ENCODE data around the gene DTD2.

Gene DTD2

DNA sequence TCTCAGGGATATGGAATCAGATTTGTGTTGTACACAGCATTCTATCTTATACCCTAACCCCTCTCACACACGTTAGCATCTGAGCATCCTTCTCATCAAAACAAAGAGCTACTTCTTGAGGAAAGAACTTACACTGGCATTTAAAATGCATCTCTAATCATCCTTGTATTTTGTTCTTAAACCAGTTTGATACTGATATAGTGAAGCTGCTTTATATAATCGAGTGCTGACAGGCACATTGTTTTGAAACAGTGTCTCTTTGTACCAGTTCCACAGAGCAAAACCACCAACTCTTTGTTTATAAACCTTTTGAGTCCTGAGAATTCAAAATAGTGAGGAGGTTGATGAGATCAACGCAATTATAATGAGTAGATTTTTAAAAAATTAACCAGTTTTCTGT lies 21.7 kb upstream of the DTD2 start:
- no peak for ATAC-seq
- TF ChIP-seq CSDC2 (CRISPR knock-in tag; IDR thresholded peaks at IDR 0.05): no peak
- TF ChIP-seq SNAI2 (CRISPR knock-in tag; IDR thresholded peaks at IDR 0.05): no peak
- TF ChIP-seq ZNF565 (CRISPR knock-in tag; conservative IDR thresholded peaks at IDR 0.05; ENCODE audit: low read depth): no peak
- TF ChIP-seq, protein P1, sequence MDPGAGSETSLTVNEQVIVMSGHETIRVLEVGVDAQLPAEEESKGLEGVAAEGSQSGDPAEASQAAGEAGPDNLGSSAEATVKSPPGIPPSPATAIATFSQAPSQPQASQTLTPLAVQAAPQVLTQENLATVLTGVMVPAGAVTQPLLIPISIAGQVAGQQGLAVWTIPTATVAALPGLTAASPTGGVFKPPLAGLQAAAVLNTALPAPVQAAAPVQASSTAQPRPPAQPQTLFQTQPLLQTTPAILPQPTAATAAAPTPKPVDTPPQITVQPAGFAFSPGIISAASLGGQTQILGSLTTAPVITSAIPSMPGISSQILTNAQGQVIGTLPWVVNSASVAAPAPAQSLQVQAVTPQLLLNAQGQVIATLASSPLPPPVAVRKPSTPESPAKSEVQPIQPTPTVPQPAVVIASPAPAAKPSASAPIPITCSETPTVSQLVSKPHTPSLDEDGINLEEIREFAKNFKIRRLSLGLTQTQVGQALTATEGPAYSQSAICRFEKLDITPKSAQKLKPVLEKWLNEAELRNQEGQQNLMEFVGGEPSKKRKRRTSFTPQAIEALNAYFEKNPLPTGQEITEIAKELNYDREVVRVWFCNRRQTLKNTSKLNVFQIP (CRISPR knock-in tag; IDR thresholded peaks at IDR 0.05; ENCODE audit: borderline replicate concordance, low read depth): no peak
- TF ChIP-seq PPARA (CRISPR knock-in tag; IDR thresholded peaks at IDR 0.05; ENCODE audit: borderline replicate concordance): no peak
- TF ChIP-seq GLIS3 (CRISPR knock-in tag; IDR thresholded peaks at IDR 0.05): no peak
- TF ChIP-seq ZFP30 (CRISPR knock-in tag; IDR thresholded peaks at IDR 0.05): no peak
- TF ChIP-seq TCF4 (CRISPR knock-in tag; IDR thresholded peaks at IDR 0.05; ENCODE audit: borderline replicate concordance): no peak
- TF ChIP-seq ISL1 (CRISPR knock-in tag; IDR thresholded peaks at IDR 0.05): no peak
- TF ChIP-seq TOX (CRISPR knock-in tag; IDR thresholded peaks at IDR 0.05; ENCODE audit: borderline replicate concordance): no peak
- TF ChIP-seq RARB (CRISPR knock-in tag; IDR thresholded peaks at IDR 0.05): no peak
- TF ChIP-seq, protein P2, sequence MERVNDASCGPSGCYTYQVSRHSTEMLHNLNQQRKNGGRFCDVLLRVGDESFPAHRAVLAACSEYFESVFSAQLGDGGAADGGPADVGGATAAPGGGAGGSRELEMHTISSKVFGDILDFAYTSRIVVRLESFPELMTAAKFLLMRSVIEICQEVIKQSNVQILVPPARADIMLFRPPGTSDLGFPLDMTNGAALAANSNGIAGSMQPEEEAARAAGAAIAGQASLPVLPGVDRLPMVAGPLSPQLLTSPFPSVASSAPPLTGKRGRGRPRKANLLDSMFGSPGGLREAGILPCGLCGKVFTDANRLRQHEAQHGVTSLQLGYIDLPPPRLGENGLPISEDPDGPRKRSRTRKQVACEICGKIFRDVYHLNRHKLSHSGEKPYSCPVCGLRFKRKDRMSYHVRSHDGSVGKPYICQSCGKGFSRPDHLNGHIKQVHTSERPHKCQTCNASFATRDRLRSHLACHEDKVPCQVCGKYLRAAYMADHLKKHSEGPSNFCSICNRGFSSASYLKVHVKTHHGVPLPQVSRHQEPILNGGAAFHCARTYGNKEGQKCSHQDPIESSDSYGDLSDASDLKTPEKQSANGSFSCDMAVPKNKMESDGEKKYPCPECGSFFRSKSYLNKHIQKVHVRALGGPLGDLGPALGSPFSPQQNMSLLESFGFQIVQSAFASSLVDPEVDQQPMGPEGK (CRISPR knock-in tag; IDR thresholded peaks at IDR 0.05; ENCODE audit: borderline replicate concordance): no peak
- TF ChIP-seq, protein P3, sequence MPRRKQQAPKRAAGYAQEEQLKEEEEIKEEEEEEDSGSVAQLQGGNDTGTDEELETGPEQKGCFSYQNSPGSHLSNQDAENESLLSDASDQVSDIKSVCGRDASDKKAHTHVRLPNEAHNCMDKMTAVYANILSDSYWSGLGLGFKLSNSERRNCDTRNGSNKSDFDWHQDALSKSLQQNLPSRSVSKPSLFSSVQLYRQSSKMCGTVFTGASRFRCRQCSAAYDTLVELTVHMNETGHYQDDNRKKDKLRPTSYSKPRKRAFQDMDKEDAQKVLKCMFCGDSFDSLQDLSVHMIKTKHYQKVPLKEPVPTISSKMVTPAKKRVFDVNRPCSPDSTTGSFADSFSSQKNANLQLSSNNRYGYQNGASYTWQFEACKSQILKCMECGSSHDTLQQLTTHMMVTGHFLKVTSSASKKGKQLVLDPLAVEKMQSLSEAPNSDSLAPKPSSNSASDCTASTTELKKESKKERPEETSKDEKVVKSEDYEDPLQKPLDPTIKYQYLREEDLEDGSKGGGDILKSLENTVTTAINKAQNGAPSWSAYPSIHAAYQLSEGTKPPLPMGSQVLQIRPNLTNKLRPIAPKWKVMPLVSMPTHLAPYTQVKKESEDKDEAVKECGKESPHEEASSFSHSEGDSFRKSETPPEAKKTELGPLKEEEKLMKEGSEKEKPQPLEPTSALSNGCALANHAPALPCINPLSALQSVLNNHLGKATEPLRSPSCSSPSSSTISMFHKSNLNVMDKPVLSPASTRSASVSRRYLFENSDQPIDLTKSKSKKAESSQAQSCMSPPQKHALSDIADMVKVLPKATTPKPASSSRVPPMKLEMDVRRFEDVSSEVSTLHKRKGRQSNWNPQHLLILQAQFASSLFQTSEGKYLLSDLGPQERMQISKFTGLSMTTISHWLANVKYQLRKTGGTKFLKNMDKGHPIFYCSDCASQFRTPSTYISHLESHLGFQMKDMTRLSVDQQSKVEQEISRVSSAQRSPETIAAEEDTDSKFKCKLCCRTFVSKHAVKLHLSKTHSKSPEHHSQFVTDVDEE (CRISPR knock-in tag; IDR thresholded peaks at IDR 0.05): no peak

DNA sequence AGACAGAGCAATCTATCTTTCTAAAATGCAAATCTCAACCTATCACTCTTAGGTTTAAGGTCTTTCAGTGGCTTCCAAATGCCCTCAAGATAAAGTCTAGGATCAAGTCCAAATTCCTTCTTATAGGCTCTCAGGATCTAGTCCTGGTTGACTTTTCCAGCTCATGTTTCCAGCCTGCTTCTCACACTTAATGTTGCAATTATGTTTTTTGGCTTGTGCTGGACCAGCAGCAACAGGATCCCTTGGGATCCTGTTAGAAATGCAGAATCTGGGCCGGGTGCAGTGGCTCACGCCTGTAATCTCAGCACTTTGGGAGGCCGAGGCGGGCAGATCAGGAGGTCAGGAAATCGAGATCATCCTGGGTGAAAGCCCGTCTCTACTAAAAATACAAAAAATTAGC lies 19.9 kb upstream of the DTD2 start:
- TF ChIP-seq GLIS3 (CRISPR knock-in tag; IDR thresholded peaks at IDR 0.05) (no peak), BACH2 (CRISPR knock-in tag; IDR thresholded peaks at IDR 0.05; ENCODE audit: borderline replicate concordance) (no peak), PPARA (CRISPR knock-in tag; IDR thresholded peaks at IDR 0.05; ENCODE audit: borderline replicate concordance) (no peak), ZC3H10 (CRISPR knock-in tag; IDR thresholded peaks at IDR 0.05) (no peak), ZNF8 (CRISPR knock-in tag; IDR thresholded peaks at IDR 0.05) (no peak), SNAI2 (CRISPR knock-in tag; IDR thresholded peaks at IDR 0.05) (no peak), TCF4 (CRISPR knock-in tag; IDR thresholded peaks at IDR 0.05; ENCODE audit: borderline replicate concordance) (no peak), ZNF70 (CRISPR knock-in tag; IDR thresholded peaks at IDR 0.05) (no peak)
- TF ChIP-seq, protein P4, sequence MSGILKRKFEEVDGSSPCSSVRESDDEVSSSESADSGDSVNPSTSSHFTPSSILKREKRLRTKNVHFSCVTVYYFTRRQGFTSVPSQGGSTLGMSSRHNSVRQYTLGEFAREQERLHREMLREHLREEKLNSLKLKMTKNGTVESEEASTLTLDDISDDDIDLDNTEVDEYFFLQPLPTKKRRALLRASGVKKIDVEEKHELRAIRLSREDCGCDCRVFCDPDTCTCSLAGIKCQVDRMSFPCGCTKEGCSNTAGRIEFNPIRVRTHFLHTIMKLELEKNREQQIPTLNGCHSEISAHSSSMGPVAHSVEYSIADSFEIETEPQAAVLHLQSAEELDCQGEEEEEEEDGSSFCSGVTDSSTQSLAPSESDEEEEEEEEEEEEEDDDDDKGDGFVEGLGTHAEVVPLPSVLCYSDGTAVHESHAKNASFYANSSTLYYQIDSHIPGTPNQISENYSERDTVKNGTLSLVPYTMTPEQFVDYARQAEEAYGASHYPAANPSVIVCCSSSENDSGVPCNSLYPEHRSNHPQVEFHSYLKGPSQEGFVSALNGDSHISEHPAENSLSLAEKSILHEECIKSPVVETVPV (CRISPR knock-in tag; IDR thresholded peaks at IDR 0.05): no peak
- TF ChIP-seq, protein P2 (CRISPR knock-in tag; IDR thresholded peaks at IDR 0.05; ENCODE audit: borderline replicate concordance): no peak

DNA sequence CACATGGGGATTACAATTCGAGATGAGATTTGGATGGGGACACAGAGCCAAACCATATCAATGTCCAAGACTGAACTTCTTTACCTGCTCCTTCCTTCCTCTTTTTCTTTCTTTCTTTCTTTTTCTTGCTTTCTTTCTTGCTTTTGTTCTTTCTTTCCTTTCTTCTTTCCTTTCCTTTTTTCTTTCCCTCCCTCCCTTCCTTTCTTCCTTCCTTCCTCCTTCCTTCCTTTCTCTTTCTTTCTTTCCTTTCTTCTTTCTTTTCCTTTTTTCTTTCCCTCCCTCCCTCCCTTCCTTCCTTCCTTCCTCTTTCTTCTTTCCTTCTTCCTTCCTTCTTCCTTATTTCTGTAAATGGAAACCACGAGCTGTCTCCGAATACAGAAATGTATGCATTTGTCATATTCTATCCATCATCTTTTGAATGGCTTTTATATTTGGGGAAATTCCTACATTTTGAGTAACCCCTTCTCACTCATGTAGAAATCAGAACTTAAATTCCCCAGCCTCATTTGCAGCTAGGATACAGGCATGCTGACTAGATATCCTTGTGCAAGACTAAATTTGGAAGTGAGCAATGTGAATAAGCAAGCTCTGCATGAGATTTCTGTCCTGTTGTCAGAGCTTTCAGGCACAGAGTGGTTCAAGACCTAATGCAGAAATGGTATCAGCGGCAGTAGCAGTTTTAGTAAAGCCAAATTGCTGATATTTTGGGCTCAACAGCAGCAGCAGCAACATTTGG lies 19.0 kb upstream of the DTD2 start:
- TF ChIP-seq PPARA (CRISPR knock-in tag; IDR thresholded peaks at IDR 0.05; ENCODE audit: borderline replicate concordance) (no peak), GLIS3 (CRISPR knock-in tag; IDR thresholded peaks at IDR 0.05) (no peak), ZFP30 (CRISPR knock-in tag; IDR thresholded peaks at IDR 0.05) (no peak), ISL1 (CRISPR knock-in tag; IDR thresholded peaks at IDR 0.05) (no peak), BACH2 (CRISPR knock-in tag; IDR thresholded peaks at IDR 0.05; ENCODE audit: borderline replicate concordance) (no peak), ZNF8 (CRISPR knock-in tag; IDR thresholded peaks at IDR 0.05) (no peak), OSR1 (CRISPR knock-in tag; IDR thresholded peaks at IDR 0.05) (no peak), ZC3H10 (CRISPR knock-in tag; IDR thresholded peaks at IDR 0.05) (no peak), SNAI2 (CRISPR knock-in tag; IDR thresholded peaks at IDR 0.05) (no peak), ZFP3 (CRISPR knock-in tag; IDR thresholded peaks at IDR 0.05) (no peak), ZNF70 (CRISPR knock-in tag; IDR thresholded peaks at IDR 0.05) (no peak), ESRRG (CRISPR knock-in tag; IDR thresholded peaks at IDR 0.05) (no peak), TOX (CRISPR knock-in tag; IDR thresholded peaks at IDR 0.05; ENCODE audit: borderline replicate concordance) (no peak)
- TF ChIP-seq, protein P3 (CRISPR knock-in tag; IDR thresholded peaks at IDR 0.05): no peak
- TF ChIP-seq, protein P4 (CRISPR knock-in tag; IDR thresholded peaks at IDR 0.05): no peak
- no peak for ATAC-seq

More for the DNA sequence above, 19.9 kb upstream of the DTD2 start:
- ATAC-seq: no peak
